K562 (cell line): ENCODE data around the gene FBXO9. TPM values are rescaled to one million over a fixed set of nuclear protein-coding genes. Genes with fewer than 3 reads are reported as not detected.

Experiments used
- ATAC-seq: fragments of 200-7000 bp; cut with Tn5 transposase; 3 replicates; pipeline ENCODE4 v1.9.1; 2020; ENCODE audit warnings: moderate library complexity
- BruUV-seq: library from RNA; stranded (reverse); fragments of 400-500 nt; replicated peaks from 2 replicates; lab custom pipeline; 2021; lab: Mats Ljungman, UMichigan
- CTCF ChIA-PET: fragments of 300-600 bp; formaldehyde crosslinking; extraction: SDS; loops from one replicate; lab custom pipeline; 2021; ENCODE audit warnings: low intra/inter-chr PET ratio; lab: Yijun Ruan, JAX
- POLR2A ChIA-PET: fragments of 300-600, 350-650 bp; sonication (Branson Sonifier 250); formaldehyde crosslinking; extraction: SDS; loops from one replicate; lab custom pipeline; 2021; ENCODE audit warnings: antibody characterized with exemption, inconsistent platforms; lab: Yijun Ruan, JAX
- DNase-seq, 4 experiments: peaks; one replicate each; pipeline versions ENCODE4 v3.0.0 to v3.0.0-alpha.2; 2011 to 2018; ENCODE audit warnings: low spot score in 3 of 4, mixed read lengths in 3 of 4; ENCODE audit errors: extremely low read depth in 1 of 4
- FAIRE-seq: peaks from 2 replicates; lab custom pipeline; 2011; peaks lifted over from hg19 to GRCh38; lab: Jason Lieb, UNC
- H2AFZ ChIP-seq: 2 replicates; pipeline ENCODE4 v1.6.0; 2011; ENCODE audit warnings: low read depth, low read length, control low read depth, inconsistent platforms
- H3K27ac ChIP-seq: fragments of 200-600 bp; 3 replicates; pipeline ENCODE4 v1.8.0; 2011; ENCODE audit warnings: low read depth, mild to moderate bottlenecking, control low read depth, inconsistent platforms, low read length, moderate library complexity, mixed read lengths; ENCODE audit errors: extremely low read depth
- H3K27me3 ChIP-seq, 2 experiments: fragments of 300-600 bp in 1 of 2; 2 replicates in 1 of 2; 3 replicates in 1 of 2; pipeline versions ENCODE4 v1.6.0 to v1.8.0; 2011; ENCODE audit warnings: inconsistent platforms in 2 of 2, low read length in 2 of 2, mild to moderate bottlenecking in 1 of 2, mixed read lengths in 1 of 2, moderate library complexity in 1 of 2; ENCODE audit not compliant: control insufficient read depth in 2 of 2, insufficient read depth in 2 of 2
- H3K36me3 ChIP-seq: fragments of 300-600 bp; 3 replicates; pipeline ENCODE4 v1.8.0; 2011; ENCODE audit warnings: mild to moderate bottlenecking, low read length, inconsistent platforms; ENCODE audit not compliant: control insufficient read depth, insufficient read depth
- H3K4me1 ChIP-seq, 2 experiments: fragments of 200-600 bp in 1 of 2; replicated peaks in 1 of 2; 2 replicates in 1 of 2; 3 replicates in 1 of 2; pipeline versions ENCODE4 v1.5.1 to v1.8.0; 2011; ENCODE audit warnings: inconsistent platforms in 2 of 2, low read length in 2 of 2, mild to moderate bottlenecking in 1 of 2, mixed read lengths in 1 of 2, moderate library complexity in 1 of 2; ENCODE audit not compliant: control insufficient read depth in 2 of 2, insufficient read depth in 2 of 2
- H3K4me2 ChIP-seq: 2 replicates; pipeline ENCODE4 v1.6.1; 2011; ENCODE audit warnings: low read length, control low read depth, inconsistent platforms, mixed read lengths; ENCODE audit not compliant: insufficient read depth
- H3K4me3 ChIP-seq: fragments of 200-600 bp; sonication (generic), shearing (Covaris generic); 2 replicates; pipeline ENCODE4 v1.5.1; 2016; ENCODE audit warnings: control low read depth, inconsistent platforms
- H3K79me2 ChIP-seq: fragments of 200-600 bp; 3 replicates; pipeline ENCODE4 v1.8.0; 2011; ENCODE audit warnings: low read length, inconsistent platforms; ENCODE audit not compliant: control insufficient read depth, insufficient read depth
- H3K9ac ChIP-seq, 2 experiments: 2 replicates each; pipeline versions ENCODE4 v1.6.0 to v1.6.1; 2011; ENCODE audit warnings: low read depth in 2 of 2, low read length in 2 of 2, control low read depth in 1 of 2, inconsistent platforms in 1 of 2, mild to moderate bottlenecking in 1 of 2, mixed read lengths in 1 of 2; ENCODE audit not compliant: insufficient read depth in 1 of 2
- H3K9me1 ChIP-seq: one replicate; pipeline ENCODE4 v1.6.0; 2011; ENCODE audit warnings: inconsistent platforms, mild to moderate bottlenecking, low read length, moderate library complexity; ENCODE audit not compliant: control insufficient read depth, insufficient read depth
- H3K9me3 ChIP-seq: replicated peaks from 2 replicates; pipeline ENCODE4 v1.5.1; 2011; ENCODE audit warnings: low read depth, low read length, inconsistent platforms; ENCODE audit not compliant: control insufficient read depth, insufficient read depth
- H4K20me1 ChIP-seq: replicated peaks from 2 replicates; pipeline ENCODE4 v1.6.1; 2011; ENCODE audit warnings: low read length, inconsistent platforms, mixed read lengths; ENCODE audit not compliant: control insufficient read depth, insufficient read depth
- ATF4 ChIP-seq: fragments of 450-650 bp; formaldehyde crosslinking; IDR thresholded peaks from 2 replicates; pipeline ENCODE4 v1.4.0; 2022; ENCODE audit warnings: mild to moderate bottlenecking, moderate library complexity
- BRD9 ChIP-seq: fragments of 450-650 bp; IDR thresholded peaks from 2 replicates; pipeline ENCODE4 v1.6.1; 2018; ENCODE audit warnings: low read depth; ENCODE audit not compliant: partially characterized antibody
- FOXJ2 ChIP-seq: fragments of 200-800 bp; sonication (Bioruptor generic); IDR thresholded peaks from 2 replicates; pipeline ENCODE4 v1.6.1; 2016; ENCODE audit warnings: missing genetic modification characterization, missing compliant biosample characterization
- JUN ChIP-seq, 2 experiments: sonication (generic) in 1 of 2; formaldehyde crosslinking in 1 of 2; IDR thresholded peaks; 2 replicates each; pipeline versions ENCODE4 v1.6.1 to v1.8.0; 2012 to 2022; ENCODE audit warnings: borderline replicate concordance in 2 of 2, mild to moderate bottlenecking in 2 of 2, improper control_type of control experiment in 1 of 2, low read depth in 1 of 2, low read length in 1 of 2, missing genetic modification reagents in 1 of 2
- MTF1 ChIP-seq: fragments of 250-450 bp; sonication (Bioruptor Pico); IDR thresholded peaks from 2 replicates; pipeline ENCODE4 v1.9.0; 2021; ENCODE audit warnings: moderate library complexity, mild to moderate bottlenecking, inconsistent platforms, borderline replicate concordance
- NCOR1 ChIP-seq: fragments of 450-650 bp; IDR thresholded peaks from 2 replicates; pipeline ENCODE4 v1.6.1; 2016; ENCODE audit warnings: mild to moderate bottlenecking, moderate library complexity
- NR1H2 ChIP-seq: sonication (generic); formaldehyde crosslinking; IDR thresholded peaks from 2 replicates; pipeline ENCODE4 v1.4.0; 2020; ENCODE audit warnings: mild to moderate bottlenecking, missing genetic modification reagents
- NR4A1 ChIP-seq, 2 experiments: fragments of 250-450 bp in 1 of 2; fragments of 450-650 bp in 1 of 2; sonication (Bioruptor Pico) in 1 of 2; IDR thresholded peaks; 2 replicates each; pipeline versions ENCODE4 v1.4.0 to v1.6.1; 2016 to 2020; ENCODE audit warnings: mild to moderate bottlenecking in 2 of 2, missing compliant biosample characterization in 1 of 2, missing genetic modification characterization in 1 of 2, moderate library complexity in 1 of 2
- POLR2A ChIP-seq: fragments of 450-650 bp; conservative IDR thresholded peaks from 2 replicates; pipeline ENCODE4 v1.6.1; 2016
- RBBP5 ChIP-seq: fragments of 200-600 bp; sonication (generic); IDR thresholded peaks from 2 replicates; pipeline ENCODE4 v1.6.1; 2012; ENCODE audit warnings: borderline replicate concordance, mild to moderate bottlenecking, low read length, control low read depth, inconsistent platforms; ENCODE audit not compliant: insufficient read depth, poor library complexity, severe bottlenecking
- SETDB1 ChIP-seq: IDR thresholded peaks from one replicate; pipeline ENCODE4 v1.6.1; 2012; ENCODE audit warnings: low read length, control low read depth, inconsistent platforms
- ZNF121 ChIP-seq: sonication (generic); formaldehyde crosslinking; conservative IDR thresholded peaks from 2 replicates; pipeline ENCODE4 v1.8.0; 2022; ENCODE audit warnings: missing genetic modification reagents
- ZNF41 ChIP-seq: fragments of 250-450 bp; sonication (Bioruptor Pico); conservative IDR thresholded peaks from 2 replicates; pipeline ENCODE4 v1.4.0; 2020; ENCODE audit warnings: mild to moderate bottlenecking
- WGBS: fragments of 100-300 bp; shearing (Covaris generic); methylation state at CpG from one replicate; pipeline ENCODE4 v1.1.6; 2016; ENCODE audit warnings: low coverage, mixed read lengths; ENCODE audit not compliant: insufficient coverage; ENCODE audit errors: missing lambda C conversion rate; 5-methylcytosine and 5-hydroxymethylcytosine counted together
- in situ Hi-C: fragments of 300-500 bp; cut with MboI; formaldehyde crosslinking; loops from 4 replicates; pipeline ENCODE4 v1.15.0; 2018; ENCODE audit warnings: inconsistent platforms, mixed read lengths
- intact Hi-C: fragments of 100-400 bp; cut with micrococcal nuclease; formaldehyde crosslinking; loops from 2 replicates; pipeline ENCODE4 v1.14.2; 2022
- polyA plus RNA-seq, 8 experiments: library from polyadenylated mRNA; depleted of rRNA in 4 of 8; stranded (reverse) in 5 of 8; unstranded in 3 of 8; fragments of >200 nt; fragmentation: Nextera tagmentation in 2 of 8; fragmentation: Illumina TruSeq in 1 of 8; extraction: Ambion mirVana in 2 of 8; extraction: Trizol in 1 of 8; gene quantifications; 2 replicates each; pipeline versions ENCODE4 v1.2.1 to v1.2.3, GENCODE V29; 2011 to 2014; ENCODE audit warnings: inconsistent platforms in 1 of 8, missing spikeins in 1 of 8
- total RNA-seq, 7 experiments: library from RNA; depleted of rRNA in 6 of 7; stranded (reverse); fragments of >200 nt in 6 of 7; fragmentation: Illumina TruSeq in 2 of 7; extraction: Trizol in 2 of 7; gene quantifications; 2 replicates each; pipeline versions ENCODE4 v1.2.1 to v1.2.3, GENCODE V29; 2011 to 2021; ENCODE audit warnings: low replicate concordance in 1 of 7
- TF ChIP-seq, protein P1 (sequence below), 2 experiments: fragments of 450-650 bp; IDR thresholded peaks; 2 replicates each; pipeline ENCODE4 v1.6.1; 2016; ENCODE audit warnings: mild to moderate bottlenecking in 2 of 2, borderline replicate concordance in 1 of 2, low read depth in 1 of 2, moderate library complexity in 1 of 2

FBXO9 gene
- total and polyA plus RNA-seq, 9 of the 15 experiments (the other 6 are each of a cell fraction or from before 2014, with no cell fraction given) = 10.1 to 85.3 (median 51.4) TPM

DNA sequence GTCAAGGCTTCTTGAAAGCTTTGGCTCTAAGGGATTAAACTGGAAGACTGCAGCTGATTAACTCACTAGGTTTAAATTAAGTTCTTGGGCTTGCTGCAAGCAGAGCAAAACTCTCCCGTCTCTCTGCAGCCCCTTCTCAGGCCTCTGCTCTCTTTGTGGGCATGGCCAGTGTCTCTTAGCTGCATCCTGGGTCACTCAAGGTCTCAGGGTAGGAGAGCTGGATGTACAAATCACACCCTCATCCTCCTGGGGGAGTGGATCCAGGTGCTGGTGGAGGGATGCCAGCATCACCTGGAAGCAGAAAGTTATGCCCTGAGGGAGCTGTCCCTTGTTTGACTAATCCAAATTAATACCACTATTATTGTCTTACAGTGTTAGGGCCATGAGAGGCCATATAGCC, 47.7 kb downstream of the FBXO9 start:
- Histone ChIP-seq H3K4me1 (no peaks in the 10 kb centered on the region), H3K4me2 (no peak overlapping the region), H3K9ac (no peak overlapping the region), H3K36me3 (no peaks in the 10 kb centered on the region), H3K9me3 (no peaks in the 10 kb centered on the region), H4K20me1 (no peaks in the 10 kb centered on the region)
- no peak for ATAC-seq
- FAIRE-seq = no peak
- POLR2A ChIA-PET = interaction anchor here (1.1 kb wide), 1 partner anchor 18 kb away, joined by 5 read pairs; no protein-coding TSS in a partner anchor
- no peak for DNase-seq
- 0% methylated on average over 1 of the region's 1 CpG for WGBS
- TF ChIP-seq NR1H2 (CRISPR knock-in tag) (no peak), NR4A1 (CRISPR knock-in tag; IDR thresholded peaks at IDR 0.05) (no peak), NR4A1 (tag; IDR thresholded peaks at IDR 0.05) (no peak), POLR2A (no peak), SETDB1 (no peak), ZNF121 (CRISPR knock-in tag) (no peak), BRD9 (no peak), FOXJ2 (no peak), NCOR1 (no peak), ZNF41 (CRISPR knock-in tag) (no peak), RBBP5 (no peak), MTF1 (no peak), ATF4 (CRISPR knock-in tag) (no peak), JUN (IDR thresholded peaks at IDR 0.05; ENCODE audit: borderline replicate concordance, low read depth, low read length) (no peak), JUN (CRISPR knock-in tag; IDR thresholded peaks at IDR 0.05; ENCODE audit: borderline replicate concordance) (no peak)
- TF ChIP-seq, protein P1, sequence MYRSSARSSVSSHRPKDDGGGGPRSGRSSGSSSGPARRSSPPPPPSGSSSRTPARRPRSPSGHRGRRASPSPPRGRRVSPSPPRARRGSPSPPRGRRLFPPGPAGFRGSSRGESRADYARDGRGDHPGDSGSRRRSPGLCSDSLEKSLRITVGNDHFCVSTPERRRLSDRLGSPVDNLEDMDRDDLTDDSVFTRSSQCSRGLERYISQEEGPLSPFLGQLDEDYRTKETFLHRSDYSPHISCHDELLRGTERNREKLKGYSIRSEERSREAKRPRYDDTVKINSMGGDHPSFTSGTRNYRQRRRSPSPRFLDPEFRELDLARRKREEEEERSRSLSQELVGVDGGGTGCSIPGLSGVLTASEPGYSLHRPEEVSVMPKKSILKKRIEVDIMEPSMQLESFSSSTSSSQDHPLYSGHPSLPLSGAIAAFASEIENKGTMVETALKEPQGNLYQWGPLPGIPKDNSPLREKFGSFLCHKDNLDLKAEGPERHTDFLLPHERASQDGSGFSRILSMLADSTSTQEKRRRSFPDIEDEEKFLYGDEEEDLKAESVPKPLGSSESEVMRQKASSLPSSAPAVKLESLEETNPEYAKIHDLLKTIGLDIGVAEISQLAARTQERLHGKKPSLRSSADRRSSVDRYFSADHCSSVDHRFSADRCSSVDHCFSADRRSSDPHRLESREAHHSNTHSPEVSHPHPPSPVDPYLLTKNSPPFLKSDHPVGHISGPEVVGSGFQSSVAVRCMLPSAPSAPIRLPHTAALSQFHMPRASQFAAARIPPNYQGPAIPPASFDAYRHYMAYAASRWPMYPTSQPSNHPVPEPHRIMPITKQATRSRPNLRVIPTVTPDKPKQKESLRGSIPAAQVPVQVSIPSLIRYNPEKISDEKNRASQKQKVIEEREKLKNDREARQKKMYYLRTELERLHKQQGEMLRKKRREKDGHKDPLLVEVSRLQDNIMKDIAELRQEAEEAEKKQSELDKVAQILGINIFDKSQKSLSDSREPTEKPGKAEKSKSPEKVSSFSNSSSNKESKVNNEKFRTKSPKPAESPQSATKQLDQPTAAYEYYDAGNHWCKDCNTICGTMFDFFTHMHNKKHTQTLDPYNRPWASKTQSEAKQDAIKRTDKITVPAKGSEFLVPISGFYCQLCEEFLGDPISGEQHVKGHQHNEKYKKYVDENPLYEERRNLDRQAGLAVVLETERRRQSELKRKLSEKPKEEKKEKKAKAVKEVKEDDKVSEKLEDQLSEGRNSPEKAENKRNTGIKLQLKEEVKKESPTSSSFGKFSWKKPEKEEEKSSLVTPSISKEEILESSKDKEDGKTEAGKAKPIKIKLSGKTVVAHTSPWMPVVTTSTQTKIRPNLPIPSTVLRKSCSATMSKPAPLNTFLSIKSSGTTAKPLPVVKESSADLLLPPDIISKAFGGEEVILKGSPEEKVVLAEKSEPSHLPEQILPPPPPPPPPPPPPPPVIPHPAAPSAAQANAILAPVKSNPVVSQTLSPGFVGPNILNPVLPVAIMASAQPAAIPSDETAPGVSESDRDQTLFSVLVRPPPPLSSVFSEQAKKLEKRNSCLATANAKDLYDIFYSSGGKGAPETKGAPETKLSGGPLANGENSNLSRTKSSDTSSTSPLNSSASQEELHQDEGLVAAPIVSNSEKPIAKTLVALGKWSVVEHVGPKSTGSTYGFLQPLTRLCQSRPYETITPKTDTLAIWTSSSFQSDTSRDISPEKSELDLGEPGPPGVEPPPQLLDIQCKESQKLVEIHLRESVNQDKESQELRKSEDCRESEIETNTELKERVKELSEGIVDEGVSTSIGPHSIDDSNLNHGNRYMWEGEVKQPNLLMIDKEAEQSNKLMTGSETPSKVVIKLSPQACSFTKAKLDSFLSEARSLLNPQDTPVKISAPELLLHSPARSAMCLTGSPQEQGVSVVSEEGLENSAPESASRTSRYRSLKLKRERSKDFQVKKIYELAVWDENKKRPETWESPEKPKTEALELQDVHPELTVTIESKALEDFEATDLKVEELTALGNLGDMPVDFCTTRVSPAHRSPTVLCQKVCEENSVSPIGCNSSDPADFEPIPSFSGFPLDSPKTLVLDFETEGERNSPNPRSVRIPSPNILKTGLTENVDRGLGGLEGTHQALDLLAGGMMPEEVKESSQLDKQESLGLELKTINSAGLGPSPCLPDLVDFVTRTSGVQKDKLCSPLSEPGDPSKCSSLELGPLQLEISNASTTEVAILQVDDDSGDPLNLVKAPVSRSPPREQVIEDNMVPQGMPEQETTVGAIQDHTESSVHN (IDR thresholded peaks at IDR 0.05; ENCODE audit: borderline replicate concordance in 1 of 2, low read depth in 1 of 2) = no peak
- TF ChIP-seq, all 486 proteins: peak for 0
- Histone ChIP-seq H3K4me3 (no peak overlapping the region), H3K27me3 (0 out of 5 replicates have a peak, but pooled peaks cover 0 to 10% of the 10 kb centered on the region in 2 experiments), H3K27ac (no peak overlapping the region), H3K79me2 (no peaks in the 10 kb centered on the region), H2AFZ (no peak overlapping the region), H3K9me1 (no peaks in the 10 kb centered on the region)
- intact Hi-C loops (no loop called here), in situ Hi-C loops (no loop called here)
- BruUV-seq = no TSS peak
- CTCF ChIA-PET = no interaction called here
